Endothelial cell of umbilical vein (primary cell): ENCODE results near the gene BMPR1B.

Source experiments
- EZH2 ChIP-seq: IDR thresholded peaks from 2 replicates; pipeline ENCODE4 v1.6.1; 2012; ENCODE audit warnings: borderline replicate concordance, low read depth, mild to moderate bottlenecking, moderate library complexity, low read length, inconsistent platforms; ENCODE audit not compliant: severe bottlenecking
- POLR2A ChIP-seq: IDR thresholded peaks from 2 replicates; pipeline ENCODE4 v1.6.1; 2012; ENCODE audit warnings: low read depth, mild to moderate bottlenecking, control low read depth, low read length
- TF ChIP-seq, protein P1 (sequence below), 2 donors: IDR thresholded peaks; 1 replicate in 1 of 2; 2 replicates in 1 of 2; pipeline ENCODE4 v1.5.1; 2011; ENCODE audit warnings: low read length in 2 of 2, mild to moderate bottlenecking in 2 of 2, moderate library complexity in 2 of 2, control low read depth in 1 of 2, inconsistent platforms in 1 of 2, low read depth in 1 of 2; ENCODE audit not compliant: insufficient read depth in 1 of 2; ENCODE audit errors: extremely low read depth in 1 of 2

DNA sequence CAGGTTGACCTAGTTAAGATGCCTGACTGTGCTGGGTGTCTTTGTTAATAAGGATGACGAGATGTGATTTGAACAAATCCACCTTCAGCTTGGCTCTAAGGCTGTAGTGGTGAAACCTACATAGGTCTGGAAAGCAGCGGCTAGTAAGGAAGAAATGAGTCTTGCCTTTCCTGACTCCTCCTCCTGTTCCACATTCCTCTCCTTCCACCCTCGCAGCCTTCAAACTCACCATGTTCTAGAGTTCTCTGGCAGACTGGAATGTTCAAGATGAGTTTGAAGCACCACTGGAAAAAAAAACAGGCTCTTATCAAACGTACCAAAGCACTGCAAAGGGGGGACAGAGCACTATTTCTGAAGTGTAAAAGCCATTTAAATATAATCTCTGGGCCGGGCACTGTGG, 395.4 kb downstream of the BMPR1B start:
- TF ChIP-seq, protein P1, sequence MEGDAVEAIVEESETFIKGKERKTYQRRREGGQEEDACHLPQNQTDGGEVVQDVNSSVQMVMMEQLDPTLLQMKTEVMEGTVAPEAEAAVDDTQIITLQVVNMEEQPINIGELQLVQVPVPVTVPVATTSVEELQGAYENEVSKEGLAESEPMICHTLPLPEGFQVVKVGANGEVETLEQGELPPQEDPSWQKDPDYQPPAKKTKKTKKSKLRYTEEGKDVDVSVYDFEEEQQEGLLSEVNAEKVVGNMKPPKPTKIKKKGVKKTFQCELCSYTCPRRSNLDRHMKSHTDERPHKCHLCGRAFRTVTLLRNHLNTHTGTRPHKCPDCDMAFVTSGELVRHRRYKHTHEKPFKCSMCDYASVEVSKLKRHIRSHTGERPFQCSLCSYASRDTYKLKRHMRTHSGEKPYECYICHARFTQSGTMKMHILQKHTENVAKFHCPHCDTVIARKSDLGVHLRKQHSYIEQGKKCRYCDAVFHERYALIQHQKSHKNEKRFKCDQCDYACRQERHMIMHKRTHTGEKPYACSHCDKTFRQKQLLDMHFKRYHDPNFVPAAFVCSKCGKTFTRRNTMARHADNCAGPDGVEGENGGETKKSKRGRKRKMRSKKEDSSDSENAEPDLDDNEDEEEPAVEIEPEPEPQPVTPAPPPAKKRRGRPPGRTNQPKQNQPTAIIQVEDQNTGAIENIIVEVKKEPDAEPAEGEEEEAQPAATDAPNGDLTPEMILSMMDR (IDR thresholded peaks at IDR 0.05; ENCODE audit: extremely low read depth in 1 of 2, insufficient read depth in 1 of 2, low read depth in 1 of 2, low read length in 2 of 2) = no peak
- TF ChIP-seq POLR2A (no peak), EZH2 (no peak)
